HUDEP-2 (cell line): ENCODE data around the gene ANGPTL7.
"Not testable (repeated sequence)": the region's sequence is repeated elsewhere in the genome, so short reads cannot be mapped to it uniquely, and the experiment has no call there.

Experiments used
- DNase-seq, 76 experiments: peaks; one replicate each; lab custom pipeline; 2025; ENCODE audit not compliant: unreplicated experiment in 76 of 76; lab: John Stamatoyannopoulos, UW

ANGPTL7 gene, protein sequence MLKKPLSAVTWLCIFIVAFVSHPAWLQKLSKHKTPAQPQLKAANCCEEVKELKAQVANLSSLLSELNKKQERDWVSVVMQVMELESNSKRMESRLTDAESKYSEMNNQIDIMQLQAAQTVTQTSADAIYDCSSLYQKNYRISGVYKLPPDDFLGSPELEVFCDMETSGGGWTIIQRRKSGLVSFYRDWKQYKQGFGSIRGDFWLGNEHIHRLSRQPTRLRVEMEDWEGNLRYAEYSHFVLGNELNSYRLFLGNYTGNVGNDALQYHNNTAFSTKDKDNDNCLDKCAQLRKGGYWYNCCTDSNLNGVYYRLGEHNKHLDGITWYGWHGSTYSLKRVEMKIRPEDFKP

DNA sequence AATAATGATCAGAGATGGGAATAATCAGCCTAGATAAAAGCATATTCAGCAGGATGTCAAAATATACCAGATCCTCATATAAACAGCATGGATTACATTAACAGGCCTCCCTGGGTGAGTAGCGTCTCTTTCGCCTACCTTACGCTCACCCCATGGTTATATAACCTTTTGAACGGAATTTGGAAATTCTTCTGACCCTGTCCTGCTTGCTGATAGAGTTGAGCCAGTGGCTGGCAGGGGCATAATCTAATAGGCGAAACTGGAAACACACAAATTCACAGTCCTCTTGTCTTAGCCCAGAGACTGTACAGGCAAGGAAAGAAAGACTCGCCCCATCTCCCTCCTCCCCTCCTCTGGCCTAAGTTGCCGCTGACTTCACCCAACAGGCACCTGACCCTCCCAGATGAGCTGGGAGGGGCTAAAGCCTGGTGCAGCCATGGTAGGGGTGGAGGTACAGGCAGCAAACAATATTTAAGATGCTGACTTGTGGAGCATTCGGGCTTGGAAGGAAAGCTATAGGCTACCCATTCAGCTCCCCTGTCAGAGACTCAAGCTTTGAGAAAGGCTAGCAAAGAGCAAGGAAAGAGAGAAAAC, at the start of gene ANGPTL7:
TSS of gene ANGPTL7 (plus strand) at position 498 of the 594 bp plus-strand sequence. CDS start 225 bp downstream, outside the sequence.
- no peak for DNase-seq

DNA sequence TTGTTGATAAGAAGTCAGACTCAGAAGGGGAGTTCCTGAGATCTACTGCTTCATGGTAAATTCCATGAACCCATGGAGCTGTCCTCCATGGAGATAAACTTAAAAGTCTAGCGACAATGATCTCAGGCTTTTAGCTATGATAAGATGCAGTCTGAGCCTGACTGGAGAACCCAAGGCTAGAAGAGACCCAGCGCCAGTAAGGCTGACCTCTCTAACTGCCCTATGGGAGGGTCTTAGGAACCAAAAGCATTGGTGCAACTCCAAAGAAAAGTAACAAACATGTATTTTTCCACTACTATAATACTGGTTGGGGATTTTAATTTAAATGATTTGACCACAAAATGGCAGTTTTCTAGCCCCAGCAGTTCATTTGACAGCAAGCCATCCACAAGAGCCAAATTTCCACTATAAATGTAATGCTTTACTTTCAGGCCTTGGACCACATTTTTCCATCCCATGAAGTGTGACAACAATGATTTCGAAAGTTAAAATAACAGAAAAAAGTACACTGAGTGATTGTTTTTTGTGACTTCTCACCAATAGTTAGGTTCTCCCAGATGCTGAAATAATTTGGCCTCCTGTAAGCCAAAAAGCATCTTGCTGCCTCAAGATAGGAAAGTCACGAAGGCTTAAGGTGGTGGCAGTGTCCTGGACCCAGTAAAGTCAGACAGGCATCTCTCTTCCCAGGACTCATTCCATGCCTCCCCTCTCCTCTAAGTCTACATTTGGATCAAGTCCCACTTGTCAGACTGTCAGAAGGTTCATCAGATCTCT, 46.4 kb upstream of the ANGPTL7 start:
- no peak for DNase-seq

DNA sequence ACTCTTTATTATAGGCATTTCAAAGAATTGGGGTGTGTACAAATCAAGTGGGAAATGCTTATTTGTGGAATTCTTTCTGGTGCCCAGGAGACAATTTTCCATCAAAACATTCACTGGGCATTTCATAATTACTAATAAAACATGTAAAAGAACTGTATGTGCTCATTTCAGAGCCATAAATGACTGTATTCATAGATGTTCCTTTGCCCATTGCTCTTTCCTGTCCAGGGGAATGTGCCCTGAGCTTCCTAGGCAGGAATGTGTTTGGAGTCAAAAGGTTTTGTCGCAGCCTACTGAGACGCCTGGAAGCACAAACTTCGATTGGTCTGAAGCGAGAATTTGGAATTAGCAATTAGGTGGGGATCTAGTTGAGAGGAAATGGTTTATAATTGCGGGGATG, 45.8 kb upstream of the ANGPTL7 start:
- DNase-seq, result no peak

DNA sequence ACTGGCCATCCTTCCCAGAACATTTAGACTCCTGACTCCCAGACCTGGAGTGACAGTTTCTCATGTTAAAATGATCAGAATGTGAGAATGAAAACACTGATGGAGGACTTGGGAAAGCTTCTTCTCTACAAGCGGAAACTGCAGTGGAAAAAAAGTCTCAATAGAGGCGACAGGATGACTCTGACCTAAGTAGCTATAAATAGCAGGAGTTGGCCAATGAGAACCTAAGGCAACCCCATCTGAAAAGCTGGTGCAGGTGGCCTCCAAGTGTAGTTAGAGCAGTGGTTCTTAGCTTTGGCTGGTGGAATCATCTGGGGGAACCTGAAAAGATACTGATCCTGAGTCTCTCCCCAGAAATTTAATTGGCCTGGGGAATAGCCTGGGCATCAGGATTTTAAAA, 45.2 kb upstream of the ANGPTL7 start:
- DNase-seq, result no peak

DNA sequence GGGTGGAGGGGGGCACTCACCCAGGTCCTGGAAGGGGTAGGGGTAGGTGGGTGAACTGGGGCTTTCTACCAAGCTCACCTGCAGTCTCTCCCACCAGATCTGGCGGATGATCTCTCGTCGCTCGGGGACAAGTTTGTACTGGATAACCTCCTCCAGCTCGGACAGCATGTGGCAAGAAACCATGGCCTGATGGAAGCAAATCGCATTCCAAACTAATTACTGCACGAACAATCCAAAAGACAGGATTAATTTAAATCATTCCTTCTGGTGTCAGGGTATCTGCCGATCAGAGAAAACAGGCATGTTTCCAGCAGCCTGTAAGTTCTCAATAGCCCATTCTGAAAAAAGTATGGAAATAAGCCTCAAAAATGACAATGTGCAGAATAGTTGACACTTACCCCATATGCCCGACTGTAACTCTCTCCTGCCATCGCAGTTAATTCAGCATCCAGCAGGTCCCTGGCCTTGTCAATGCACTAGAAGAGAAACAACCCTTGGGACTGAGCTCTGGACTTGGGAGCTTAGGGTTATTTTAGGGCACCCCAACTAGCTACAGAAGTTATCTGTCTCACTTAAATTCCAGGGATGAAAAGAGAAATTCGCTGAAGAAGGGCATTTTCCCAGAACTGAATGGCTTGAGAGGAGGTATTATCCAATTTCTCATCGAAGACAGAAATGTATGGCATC, 44.4 kb upstream of the ANGPTL7 start:
- no peak for DNase-seq

DNA sequence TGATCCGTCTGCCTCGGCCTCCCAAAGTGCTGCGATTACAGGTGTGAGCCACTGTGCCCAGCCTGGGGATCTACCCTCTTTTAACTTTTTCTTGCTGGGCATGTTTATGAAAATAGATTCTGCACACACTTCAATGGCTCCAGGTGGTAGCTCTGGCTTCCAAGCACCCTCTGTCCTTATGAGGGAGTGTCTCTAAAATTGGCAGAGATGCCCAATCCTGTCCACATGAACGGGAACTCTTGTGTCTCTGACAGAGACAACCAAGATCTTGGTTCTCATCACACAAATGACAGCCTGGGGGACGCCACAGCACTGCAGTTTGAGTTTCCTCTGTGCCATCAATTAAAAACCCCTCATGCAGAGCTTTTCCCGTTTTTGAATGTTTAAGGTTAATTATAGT, 43.4 kb upstream of the ANGPTL7 start:
- DNase-seq, result no peak

DNA sequence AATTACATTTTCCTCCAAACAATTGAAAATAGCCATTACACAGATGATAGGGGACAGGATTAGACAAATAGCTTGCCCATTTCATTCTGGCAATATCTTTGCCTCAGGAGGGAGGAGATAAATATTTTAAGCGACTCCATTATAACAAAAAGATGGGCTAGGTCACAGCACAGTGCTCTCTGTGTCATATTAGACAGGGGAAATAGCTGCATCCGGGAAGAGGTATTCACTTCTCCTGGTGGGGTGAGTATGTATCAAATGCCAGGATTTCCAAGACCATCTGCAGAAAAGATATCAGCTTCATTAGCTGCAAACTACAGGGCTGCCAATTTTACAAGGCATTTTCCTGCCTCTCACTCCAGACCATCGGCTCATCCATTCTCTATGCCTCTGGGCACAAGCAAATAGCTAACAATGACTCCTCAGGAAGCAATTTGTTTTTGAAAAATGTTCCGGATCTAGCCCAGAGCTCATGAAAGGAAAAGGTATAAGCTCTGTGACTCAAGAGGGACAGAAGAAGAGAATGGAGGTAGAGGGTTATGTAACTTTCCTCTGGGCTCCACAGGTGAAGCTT, 41.9 kb upstream of the ANGPTL7 start:
- no peak for DNase-seq

DNA sequence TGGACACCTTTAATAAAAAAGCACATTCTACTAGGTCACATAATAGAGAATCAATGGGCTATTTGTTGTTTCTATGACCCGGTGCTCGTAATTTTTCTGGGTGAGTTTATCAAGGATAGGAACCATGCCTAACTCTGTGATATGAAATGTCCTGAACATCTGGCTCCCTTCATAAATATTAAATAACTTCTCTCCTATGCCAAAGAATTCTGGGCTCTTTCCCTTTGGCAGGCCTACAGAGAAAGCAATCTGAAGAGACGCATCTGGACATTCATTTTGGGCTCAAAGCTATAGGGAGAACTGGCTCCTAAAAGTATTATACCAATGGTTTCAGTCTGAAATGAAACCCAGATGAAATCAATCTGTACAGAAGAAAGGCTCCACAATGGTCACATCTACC, 38.8 kb upstream of the ANGPTL7 start:
- DNase-seq, result no peak

DNA sequence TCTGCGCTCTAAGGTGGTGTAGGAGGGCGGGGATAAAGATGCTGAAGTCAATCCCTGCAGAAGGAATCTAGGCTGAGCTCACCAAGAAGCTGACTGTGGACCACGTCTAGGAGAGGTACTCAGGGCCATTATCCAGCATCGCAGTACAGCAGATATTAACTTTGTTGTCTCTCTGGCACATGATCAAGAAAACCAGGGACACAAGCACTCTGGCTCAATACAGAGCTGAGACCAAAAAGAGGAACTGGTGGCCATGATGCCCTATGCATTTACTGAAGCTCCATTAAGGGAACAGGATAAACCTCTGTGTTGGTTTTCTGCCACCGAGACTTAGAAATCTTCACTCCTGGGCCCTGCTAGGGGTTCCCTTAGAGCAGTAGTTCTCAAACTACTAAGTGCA, 38.0 kb upstream of the ANGPTL7 start:
- DNase-seq, result no peak

DNA sequence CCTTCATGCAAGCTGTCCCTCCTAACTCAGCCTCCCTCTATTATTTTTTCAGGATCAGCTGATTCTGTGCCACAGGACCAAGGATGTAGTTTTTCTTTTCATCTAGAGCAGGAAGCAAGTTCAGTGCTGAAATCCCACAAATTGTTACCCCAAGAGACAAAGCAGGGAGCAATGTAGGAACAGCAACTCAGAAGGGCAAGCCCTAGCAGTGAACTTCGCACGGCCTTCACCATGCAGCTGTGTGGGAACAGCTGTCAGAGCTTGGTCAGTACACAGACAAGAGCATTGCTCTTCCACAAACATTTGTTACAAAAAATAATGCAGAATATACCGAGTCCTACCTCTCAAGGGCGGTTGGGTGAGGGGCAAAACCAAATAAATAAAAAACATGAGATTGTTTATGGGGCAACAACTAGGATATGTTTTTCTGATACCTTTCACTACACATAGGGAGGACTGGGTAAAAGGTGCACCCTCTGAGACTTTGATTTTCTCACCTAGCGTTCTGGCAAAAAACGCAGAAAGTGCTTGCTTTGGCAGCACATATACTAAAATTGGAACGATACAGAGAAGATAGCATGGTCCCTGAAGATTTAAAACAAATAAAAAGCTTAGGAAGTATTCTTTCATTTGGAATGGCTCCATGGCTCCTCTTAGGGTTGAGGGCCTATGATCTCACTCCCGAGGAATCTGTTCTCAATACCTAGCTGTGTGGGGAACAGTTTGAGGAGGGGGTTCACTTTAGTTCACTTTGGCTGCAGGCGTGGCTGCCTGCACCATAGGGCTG, 37.1 kb upstream of the ANGPTL7 start:
- no peak for DNase-seq

DNA sequence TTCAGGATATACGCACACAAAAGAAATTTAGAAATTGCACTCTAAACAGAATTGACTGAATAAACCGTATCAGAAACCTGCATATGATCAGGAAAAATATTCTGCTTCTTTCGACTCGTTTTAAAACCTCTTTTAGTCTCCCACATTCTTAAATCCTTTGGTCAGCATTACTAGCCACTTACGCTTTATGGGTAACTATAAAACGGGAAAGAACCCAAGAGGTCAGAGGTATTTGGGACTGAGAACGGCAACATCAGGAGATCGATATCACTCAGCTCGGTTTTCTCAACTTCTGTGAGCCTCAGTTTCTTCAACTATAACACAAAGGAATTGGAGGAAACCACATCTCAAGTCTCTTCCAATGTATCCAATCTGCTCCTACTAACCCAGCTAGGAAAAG, 36.4 kb upstream of the ANGPTL7 start:
- no peak for DNase-seq

DNA sequence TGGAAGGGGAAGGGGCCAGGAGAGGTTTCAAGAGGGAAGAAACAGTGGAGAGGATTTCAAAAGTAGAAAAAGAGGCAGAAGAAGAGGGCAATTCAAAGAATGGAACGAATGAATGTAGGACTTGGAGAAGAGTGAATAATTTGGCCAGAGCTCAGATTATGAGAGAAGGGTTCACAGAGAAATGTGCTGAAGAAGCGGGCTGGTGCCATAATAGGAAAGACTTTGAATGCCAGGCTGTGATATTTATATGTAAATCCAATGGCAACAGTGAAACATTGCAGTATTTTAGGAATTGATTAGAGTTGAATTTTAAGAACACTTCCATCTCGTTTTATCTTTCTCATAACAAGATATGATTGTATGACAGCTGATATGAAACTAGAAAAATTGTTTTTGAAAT, 36.0 kb upstream of the ANGPTL7 start:
- no peak for DNase-seq

DNA sequence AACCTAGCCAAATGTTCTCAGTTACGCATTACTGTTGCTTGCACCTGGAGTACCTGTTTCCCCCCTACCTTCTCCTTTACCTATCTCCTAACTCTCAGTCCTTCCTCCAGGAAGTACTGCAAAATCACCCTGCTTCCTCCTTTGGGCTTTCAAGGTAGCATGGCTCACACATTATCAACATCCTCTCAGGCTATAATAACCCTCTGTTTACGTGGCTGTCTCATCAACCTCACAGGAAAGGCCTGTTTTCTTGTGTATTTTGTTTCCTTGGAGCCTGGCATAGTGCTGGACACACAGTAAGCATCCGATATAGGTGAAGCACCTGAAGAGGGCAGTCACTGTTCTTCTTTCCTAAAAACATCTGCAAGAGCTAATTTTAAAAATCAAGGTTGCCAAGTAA, 32.7 kb upstream of the ANGPTL7 start:
- DNase-seq, result no peak

DNA sequence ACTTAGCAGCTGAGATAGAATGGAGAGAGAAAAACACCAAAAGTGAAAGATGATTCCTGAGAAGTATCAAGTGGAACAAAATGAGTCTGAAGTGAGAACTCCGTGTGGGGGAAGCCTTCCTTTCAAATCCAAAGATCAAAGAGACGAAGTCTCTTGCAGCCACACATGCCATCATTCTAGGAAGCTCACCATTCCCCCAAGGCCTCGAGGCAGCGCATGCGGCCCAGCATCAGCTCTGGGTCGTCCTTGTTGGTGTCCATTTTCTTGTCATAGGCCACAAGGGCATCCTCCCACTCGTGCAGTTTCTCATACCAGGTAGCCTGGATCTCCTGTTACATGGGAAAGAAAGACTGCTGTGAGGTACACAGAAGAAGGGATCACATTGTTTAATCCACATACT, 32.2 kb upstream of the ANGPTL7 start:
- no peak for DNase-seq

DNA sequence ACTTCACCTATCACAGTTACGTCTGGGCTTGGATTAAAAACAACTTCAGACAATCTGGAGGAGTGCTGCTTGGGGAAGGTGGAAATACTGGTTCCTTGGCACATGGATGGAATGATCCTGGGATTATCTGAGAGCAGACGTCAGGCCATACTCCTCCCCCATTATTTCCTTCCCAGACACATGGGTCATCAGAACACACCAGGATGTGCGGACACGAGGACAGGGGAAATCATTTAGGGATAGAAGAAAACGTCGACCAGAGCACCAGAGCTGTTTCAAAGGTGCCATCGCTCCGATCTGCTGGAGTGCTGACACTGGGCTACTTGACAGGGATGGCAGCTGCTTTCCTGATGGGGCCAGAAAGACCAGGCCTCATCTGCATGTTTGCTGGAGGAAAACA, 31.8 kb upstream of the ANGPTL7 start:
- DNase-seq, result no peak

DNA sequence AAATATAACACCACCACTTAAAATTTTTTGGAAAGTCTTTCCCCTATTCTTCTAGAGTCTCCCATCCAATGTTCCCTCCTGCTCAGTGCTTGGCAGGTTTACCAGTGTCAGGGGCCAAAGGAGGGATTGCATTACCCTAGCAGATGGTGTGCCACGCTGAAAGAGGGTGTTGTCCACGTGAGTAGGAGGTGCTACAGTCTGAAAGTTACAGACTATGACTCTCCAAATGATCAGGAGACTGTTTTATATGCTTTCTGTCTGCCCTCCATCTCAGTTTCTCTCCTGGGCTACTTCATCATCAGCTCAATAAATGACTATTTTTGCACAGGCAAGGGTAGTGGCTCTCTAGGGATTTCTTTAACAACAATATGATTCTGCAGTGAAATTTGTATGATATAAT, 31.3 kb upstream of the ANGPTL7 start:
- no peak for DNase-seq

DNA sequence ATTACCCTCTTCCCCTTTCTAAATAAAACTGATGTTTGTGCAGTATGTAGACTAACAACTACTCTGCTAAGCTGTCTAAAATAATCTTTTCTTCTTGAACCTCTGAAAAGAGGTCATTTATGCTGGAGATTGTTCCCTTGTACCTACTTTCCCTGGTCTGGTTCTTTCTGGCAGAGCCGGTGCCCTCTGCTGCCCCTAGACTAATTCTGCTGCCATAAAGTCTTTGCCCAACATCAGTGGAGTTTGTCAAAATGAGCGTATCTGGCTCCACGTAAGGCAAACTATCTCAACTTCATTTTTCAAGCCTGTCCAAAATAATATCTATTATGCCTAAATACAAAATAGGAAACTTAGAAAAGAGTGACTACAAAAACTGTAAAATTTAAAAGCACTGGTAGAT, 30.9 kb upstream of the ANGPTL7 start:
- DNase-seq, result no peak

DNA sequence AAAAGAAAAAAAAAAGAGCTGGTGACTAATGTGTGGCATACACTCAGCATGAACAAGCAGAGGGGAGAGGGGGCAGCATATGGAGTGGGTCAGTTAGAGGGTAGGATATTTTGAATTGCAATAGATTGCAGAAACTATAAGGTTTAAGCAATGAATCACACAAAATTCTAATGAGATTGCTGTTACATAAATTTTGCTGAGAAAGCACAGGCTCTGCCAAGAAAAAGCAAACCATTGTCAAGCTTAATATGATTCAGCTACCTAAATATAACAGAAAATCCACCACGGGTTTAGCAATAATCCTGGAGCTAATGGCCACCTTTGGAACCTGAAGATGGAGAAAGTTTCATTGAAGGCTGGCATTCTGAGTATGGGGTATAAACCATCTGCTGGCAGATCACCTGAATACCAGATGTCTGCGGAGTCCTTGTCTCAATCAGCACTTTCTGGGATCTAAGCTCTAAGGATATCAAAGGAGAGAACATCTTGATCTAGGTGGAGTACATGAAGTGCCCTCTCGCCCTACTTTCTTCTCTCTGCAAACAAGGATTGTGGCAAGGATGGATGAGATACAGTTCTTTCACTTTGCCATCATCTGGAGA, 30.3 kb upstream of the ANGPTL7 start:
- no peak for DNase-seq

DNA sequence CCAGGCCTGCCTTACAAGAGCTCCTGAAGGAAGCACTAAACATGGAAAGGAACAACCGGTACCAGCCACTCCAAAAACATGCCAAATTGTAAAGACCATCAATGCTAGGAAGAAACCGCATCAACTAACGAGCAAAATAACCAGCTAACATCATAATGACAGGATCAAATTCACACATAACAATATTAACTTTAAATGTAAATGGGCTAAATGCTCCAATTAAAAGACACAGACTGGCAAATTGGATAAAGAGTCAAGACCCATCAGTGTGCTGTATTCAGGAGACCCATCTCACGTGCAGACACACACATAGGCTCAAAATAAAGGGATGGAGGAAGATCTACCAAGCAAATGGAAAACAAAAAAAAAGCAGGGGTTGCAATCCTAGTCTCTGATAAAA, 26.4 kb upstream of the ANGPTL7 start:
- DNase-seq, result not testable (repeated sequence)

DNA sequence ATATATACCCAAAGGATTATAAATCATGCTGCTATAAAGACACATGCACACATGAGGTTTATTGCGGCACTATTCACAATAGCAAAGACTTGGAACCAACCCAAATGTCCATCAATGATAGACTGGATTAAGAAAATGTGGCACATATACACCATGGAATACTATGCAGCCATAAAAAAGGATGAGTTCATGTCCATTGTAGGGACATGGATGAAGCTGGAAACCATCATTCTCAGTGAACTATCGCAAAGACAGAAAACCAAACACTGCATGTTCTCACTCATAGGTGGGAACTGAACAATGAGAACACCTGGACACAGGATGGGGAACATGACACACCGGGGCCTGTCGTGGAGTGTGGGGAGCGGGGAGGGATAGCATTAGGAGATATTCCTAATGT, 22.4 kb upstream of the ANGPTL7 start:
- DNase-seq, result not testable (repeated sequence)
